Measurements from ENCODE around the gene GNRH2. TPM values are rescaled to one million over a fixed set of nuclear protein-coding genes. Genes with fewer than 3 reads are reported as not detected.

The GNRH2 gene
- total RNA-seq, 1 experiment from 2014 or later = 1.1 TPM

GRCh38 chr20:3085571-3086072 is 42.2 kb downstream of the GNRH2 start:
- no peak overlapping the region for H3K23ac ChIP-seq (ENCODE audit: insufficient read length, low read depth, low read length)
- Mint-ChIP-seq H3K27me3 (ENCODE audit: low read depth) (peaks cover 51% of the 10 kb centered on the region), H3K36me3 (ENCODE audit: insufficient read depth in 1 of 3, low read depth in 3 of 3) (no peaks in the 10 kb centered on the region; a peak in 2 of 7 replicates), H3K4me1 (peaks cover 0 to 8% of the 10 kb centered on the region in 2 experiments; a peak in 1 of 4 replicates), H3K27ac (no peak overlapping the region), H3K9me3 (peaks cover 0 to 2% of the 10 kb centered on the region in 2 experiments; a peak in 1 of 5 replicates), H3K4me3 (no peak overlapping the region)
- H3K14ac ChIP-seq (ENCODE audit: insufficient read depth, low read length) = no peak overlapping the region
- no peak overlapping the region for H4K91ac ChIP-seq (ENCODE audit: insufficient read length, low read depth, low read length)
- no peak overlapping the region for H3K56ac ChIP-seq (ENCODE audit: insufficient read length, low read depth, low read length)
- no peak overlapping the region for H2BK20ac ChIP-seq (ENCODE audit: low read depth, low read length, poor library complexity, severe bottlenecking)
- no peak overlapping the region for H3T11ph ChIP-seq (ENCODE audit: low read length)
- H3K79me1 ChIP-seq (ENCODE audit: insufficient read depth, low read depth, low read length, poor library complexity, severe bottlenecking) = no peaks in the 10 kb centered on the region
- no peaks in the 10 kb centered on the region for H4K20me1 ChIP-seq (ENCODE audit: control insufficient read depth, insufficient read depth, insufficient read length)
- H4K5ac ChIP-seq (ENCODE audit: insufficient read length, low read depth, low read length) = no peak overlapping the region
- H2AFZ ChIP-seq (ENCODE audit: low read length) = no peak overlapping the region
- no peaks in the 10 kb centered on the region; the same call in 1 of the 2 replicates for H3K4me1 ChIP-seq (ENCODE audit: insufficient read depth, low read length)
- no peak for TF ChIP-seq CTCF (conservative IDR thresholded peaks at IDR 0.05)
- no peak overlapping the region for H4K8ac ChIP-seq (replicated peaks; ENCODE audit: insufficient read length, low read depth, low read length)
- H2BK120ac ChIP-seq (ENCODE audit: low read depth, low read length, poor library complexity, severe bottlenecking) = no peak overlapping the region
- H3K9ac ChIP-seq (ENCODE audit: extremely low read depth, insufficient read length, low read length) = no peak overlapping the region
- peaks cover 4% of the 10 kb centered on the region for H3K23me2 ChIP-seq (ENCODE audit: insufficient read length, low read depth, low read length, poor library complexity, severe bottlenecking)
- no CpG with 5 or more reads among the region's 8 CpGs for WGBS (ENCODE audit: extremely low coverage, insufficient read length, low lambda C conversion rate)
- H2BK15ac ChIP-seq (ENCODE audit: low read depth, low read length) = no peak overlapping the region
- H2BK12ac ChIP-seq (ENCODE audit: insufficient read length, low read depth, low read length) = no peak overlapping the region
- peaks cover 26% of the 10 kb centered on the region for H3K27me3 ChIP-seq (ENCODE audit: insufficient read depth, low read length)
- H3K27ac ChIP-seq (ENCODE audit: insufficient read length, low read depth, low read length) = no peak overlapping the region
- H2BK5ac ChIP-seq (ENCODE audit: insufficient read length, low read length) = no peak overlapping the region
- H3K18ac ChIP-seq (ENCODE audit: insufficient read length, low read depth, low read length) = no peak overlapping the region
- H2AK5ac ChIP-seq (ENCODE audit: insufficient read length, low read length) = no peak overlapping the region
- H3K9me3 ChIP-seq (ENCODE audit: control insufficient read depth, low read depth, low read length) = no peaks in the 10 kb centered on the region
- no peak overlapping the region for H3K4ac ChIP-seq (ENCODE audit: low read depth, low read length)
- H3K79me2 ChIP-seq (ENCODE audit: insufficient read depth, low read length) = no peaks in the 10 kb centered on the region
- no peak overlapping the region for H3K4me2 ChIP-seq (ENCODE audit: insufficient read depth, insufficient read length, low read length)
- DNase-seq = no peak

All from H9 (cell line).